Measurements from ENCODE around the gene PARP14. TPM values are rescaled to one million over a fixed set of nuclear protein-coding genes. Genes with fewer than 3 reads are reported as not detected.
"Not testable (repeated sequence)": the region's sequence is repeated elsewhere in the genome, so short reads cannot be mapped to it uniquely, and the experiment has no call there.

Gene PARP14
- total RNA-seq, 1 donor from 2014 or later = 51.9 TPM

- peaks cover 35% of the 10 kb centered on the region for H3K36me3 Mint-ChIP-seq (ENCODE audit: low read depth)
- H3K4me3 Mint-ChIP-seq (ENCODE audit: low read depth) = no peak overlapping the region
- no peaks in the 10 kb centered on the region for H3K9me3 Mint-ChIP-seq
- no peaks in the 10 kb centered on the region for H3K4me1 Mint-ChIP-seq (ENCODE audit: low read depth)
- no peak for DNase-seq (ENCODE audit: low spot score)
- H3K27ac Mint-ChIP-seq = no peak overlapping the region
- H3K27me3 Mint-ChIP-seq (ENCODE audit: low read depth) = no peaks in the 10 kb centered on the region
- intact Hi-C loops (cut with micrococcal nuclease) = no loop called here
Measured at GRCh38 chr3:122743581-122744120, 63.0 kb downstream of the PARP14 start.

- peaks cover 22% of the 10 kb centered on the region for H3K36me3 Mint-ChIP-seq (ENCODE audit: low read depth)
- H3K9me3 Mint-ChIP-seq = no peaks in the 10 kb centered on the region
- DNase-seq (ENCODE audit: low spot score) = no peak
- no peak overlapping the region for H3K4me3 Mint-ChIP-seq (ENCODE audit: low read depth)
- intact Hi-C loops (cut with micrococcal nuclease) = no loop called here
- no peaks in the 10 kb centered on the region for H3K4me1 Mint-ChIP-seq (ENCODE audit: low read depth)
- H3K27me3 Mint-ChIP-seq (ENCODE audit: low read depth) = no peaks in the 10 kb centered on the region
- H3K27ac Mint-ChIP-seq = no peak overlapping the region
Measured at GRCh38 chr3:122745369-122746021, 64.9 kb downstream of the PARP14 start.

- DNase-seq (ENCODE audit: low spot score); H3K4me3 Mint-ChIP-seq (ENCODE audit: low read depth); H3K27ac Mint-ChIP-seq; H3K4me1 Mint-ChIP-seq (ENCODE audit: low read depth); H3K27me3 Mint-ChIP-seq (ENCODE audit: low read depth); H3K9me3 Mint-ChIP-seq; intact Hi-C loops (cut with micrococcal nuclease): not testable (repeated sequence)
- peaks cover 13% of the 10 kb centered on the region for H3K36me3 Mint-ChIP-seq (ENCODE audit: low read depth)
Measured at GRCh38 chr3:122747295-122747694, 66.7 kb downstream of the PARP14 start.

GRCh38 chr3:122748347-122748746 is 67.7 kb downstream of the PARP14 start:
- Mint-ChIP-seq H3K27me3 (ENCODE audit: low read depth) (no peaks in the 10 kb centered on the region), H3K27ac (no peak overlapping the region), H3K9me3 (no peaks in the 10 kb centered on the region), H3K36me3 (ENCODE audit: low read depth) (peaks cover 7% of the 10 kb centered on the region), H3K4me1 (ENCODE audit: low read depth) (no peaks in the 10 kb centered on the region), H3K4me3 (ENCODE audit: low read depth) (no peak overlapping the region)
- intact Hi-C loops (cut with micrococcal nuclease) = no loop called here
- DNase-seq (ENCODE audit: low spot score) = no peak

- H3K27ac Mint-ChIP-seq = no peak overlapping the region
- H3K36me3 Mint-ChIP-seq (ENCODE audit: low read depth) = peaks cover 8% of the 10 kb centered on the region
Measured at GRCh38 chr3:122754929-122755328, 74.3 kb downstream of the PARP14 start.

GRCh38 chr3:122755491-122755890 is 74.9 kb downstream of the PARP14 start:
- Mint-ChIP-seq H3K9me3 (no peaks in the 10 kb centered on the region), H3K4me1 (ENCODE audit: low read depth) (peaks cover 8% of the 10 kb centered on the region)

More at GRCh38 chr3:122754929-122755328, 74.3 kb downstream of the PARP14 start:
- Mint-ChIP-seq H3K27me3 (ENCODE audit: low read depth) (no peaks in the 10 kb centered on the region), H3K4me1 (ENCODE audit: low read depth) (peaks cover 8% of the 10 kb centered on the region), H3K4me3 (ENCODE audit: low read depth) (no peak overlapping the region), H3K9me3 (no peaks in the 10 kb centered on the region)
- intact Hi-C loops (cut with micrococcal nuclease) = no loop called here
- DNase-seq (ENCODE audit: low spot score) = no peak

GRCh38 chr3:122758877-122759560 is 78.4 kb downstream of the PARP14 start:
- Mint-ChIP-seq H3K27ac (no peak overlapping the region), H3K4me3 (ENCODE audit: low read depth) (no peak overlapping the region), H3K27me3 (ENCODE audit: low read depth) (no peaks in the 10 kb centered on the region), H3K36me3 (ENCODE audit: low read depth) (peaks cover 8% of the 10 kb centered on the region), H3K9me3 (no peaks in the 10 kb centered on the region), H3K4me1 (ENCODE audit: low read depth) (peaks cover 8% of the 10 kb centered on the region)
- intact Hi-C loops (cut with micrococcal nuclease) = no loop called here
- DNase-seq (ENCODE audit: low spot score) = no peak

More at GRCh38 chr3:122755491-122755890, 74.9 kb downstream of the PARP14 start:
- no peak overlapping the region for H3K27ac Mint-ChIP-seq
- DNase-seq (ENCODE audit: low spot score) = no peak
- H3K27me3 Mint-ChIP-seq (ENCODE audit: low read depth) = no peaks in the 10 kb centered on the region
- no peak overlapping the region for H3K4me3 Mint-ChIP-seq (ENCODE audit: low read depth)
- intact Hi-C loops (cut with micrococcal nuclease) = no loop called here
- H3K36me3 Mint-ChIP-seq (ENCODE audit: low read depth) = peaks cover 8% of the 10 kb centered on the region

- Mint-ChIP-seq H3K36me3 (ENCODE audit: low read depth) (no peaks in the 10 kb centered on the region), H3K4me1 (ENCODE audit: low read depth) (peaks cover 8% of the 10 kb centered on the region), H3K4me3 (ENCODE audit: low read depth) (no peak overlapping the region), H3K27me3 (ENCODE audit: low read depth) (no peaks in the 10 kb centered on the region), H3K9me3 (no peaks in the 10 kb centered on the region), H3K27ac (no peak overlapping the region)
- no peak for DNase-seq (ENCODE audit: low spot score)
- intact Hi-C loops (cut with micrococcal nuclease) = no loop called here
Measured at GRCh38 chr3:122760453-122761271, 80.0 kb downstream of the PARP14 start.

GRCh38 chr3:122766430-122766829 is 85.8 kb downstream of the PARP14 start:
- intact Hi-C loops (cut with micrococcal nuclease) = no loop called here
- Mint-ChIP-seq H3K27me3 (ENCODE audit: low read depth) (no peaks in the 10 kb centered on the region), H3K9me3 (no peaks in the 10 kb centered on the region), H3K4me1 (ENCODE audit: low read depth) (peaks cover 4% of the 10 kb centered on the region), H3K36me3 (ENCODE audit: low read depth) (peaks cover 3% of the 10 kb centered on the region), H3K4me3 (ENCODE audit: low read depth) (no peak overlapping the region), H3K27ac (no peak overlapping the region)
- DNase-seq (ENCODE audit: low spot score) = no peak

GRCh38 chr3:122767540-122768372 is 87.1 kb downstream of the PARP14 start:
- H3K27me3 Mint-ChIP-seq (ENCODE audit: low read depth) = no peaks in the 10 kb centered on the region
- H3K4me1 Mint-ChIP-seq (ENCODE audit: low read depth) = peaks cover 4% of the 10 kb centered on the region
- H3K9me3 Mint-ChIP-seq = no peaks in the 10 kb centered on the region
- intact Hi-C loops (cut with micrococcal nuclease) = no loop called here
- H3K36me3 Mint-ChIP-seq (ENCODE audit: low read depth) = peaks cover 3% of the 10 kb centered on the region
- no peak overlapping the region for H3K27ac Mint-ChIP-seq
- H3K4me3 Mint-ChIP-seq (ENCODE audit: low read depth) = no peak overlapping the region
- DNase-seq (ENCODE audit: low spot score) = no peak

- Mint-ChIP-seq H3K27me3 (ENCODE audit: low read depth) (no peaks in the 10 kb centered on the region), H3K9me3 (no peaks in the 10 kb centered on the region), H3K27ac (no peak overlapping the region), H3K36me3 (ENCODE audit: low read depth) (peaks cover 3% of the 10 kb centered on the region), H3K4me1 (ENCODE audit: low read depth) (peaks cover 10% of the 10 kb centered on the region), H3K4me3 (ENCODE audit: low read depth) (no peak overlapping the region)
- intact Hi-C loops (cut with micrococcal nuclease) = no loop called here
- DNase-seq (ENCODE audit: low spot score) = no peak
Measured at GRCh38 chr3:122770521-122771202, 90.0 kb downstream of the PARP14 start.

- no peak for DNase-seq (ENCODE audit: low spot score)
- no peak overlapping the region for H3K27ac Mint-ChIP-seq
- no peak overlapping the region for H3K4me3 Mint-ChIP-seq (ENCODE audit: low read depth)
- no peaks in the 10 kb centered on the region for H3K27me3 Mint-ChIP-seq (ENCODE audit: low read depth)
- H3K36me3 Mint-ChIP-seq (ENCODE audit: low read depth) = peaks cover 3% of the 10 kb centered on the region
- H3K4me1 Mint-ChIP-seq (ENCODE audit: low read depth) = peaks cover 10% of the 10 kb centered on the region
- intact Hi-C loops (cut with micrococcal nuclease) = no loop called here
- H3K9me3 Mint-ChIP-seq = no peaks in the 10 kb centered on the region
Measured at GRCh38 chr3:122772827-122773226, 92.2 kb downstream of the PARP14 start.

All from activated T-helper 2 cell treated with anti-CD3 and anti-CD28 coated beads, Interferon-gamma antibody, Interleukin-2, Interleukin-4, amounts not matched to agents 10 μg/mL and 5 μg/mL and 100 μg/mL, durations not matched to agents 14 hours and 24 hours and 36 hours (primary cell).